WERI-Rb-1 (cell line): ENCODE data around the gene FKBP7.

Experiments
- DNase-seq: peaks from one replicate; pipeline ENCODE4 v3.0.0-alpha.2; 2020
- H3K27ac ChIP-seq: fragments of 250-450 bp; sonication (Bioruptor Pico); 2 replicates; pipeline ENCODE4 v1.5.1; 2020; ENCODE audit warnings: mild to moderate bottlenecking, moderate library complexity
- H3K27me3 ChIP-seq: fragments of 250-450 bp; sonication (Bioruptor Pico); 2 replicates; pipeline ENCODE4 v1.5.1; 2021; ENCODE audit warnings: mild to moderate bottlenecking, low read depth, moderate library complexity; ENCODE audit not compliant: insufficient read depth, severe bottlenecking
- H3K36me3 ChIP-seq: fragments of 250-450 bp; sonication (Bioruptor Pico); 2 replicates; pipeline ENCODE4 v1.5.1; 2020; ENCODE audit warnings: mild to moderate bottlenecking, moderate library complexity
- H3K4me3 ChIP-seq: 2 replicates; pipeline ENCODE4 v1.5.1; 2011; ENCODE audit warnings: low read depth, mild to moderate bottlenecking, control low read depth, low read length
- H3K9me3 ChIP-seq: fragments of 250-450 bp; sonication (Bioruptor Pico); 2 replicates; pipeline ENCODE4 v1.5.1; 2021; ENCODE audit warnings: mild to moderate bottlenecking, moderate library complexity; ENCODE audit not compliant: severe bottlenecking
- CTCF ChIP-seq: IDR thresholded peaks from 2 replicates; pipeline ENCODE4 v1.5.1; 2011; ENCODE audit warnings: low read depth, mild to moderate bottlenecking, control low read depth, inconsistent platforms, low read length

The FKBP7 gene

DNA sequence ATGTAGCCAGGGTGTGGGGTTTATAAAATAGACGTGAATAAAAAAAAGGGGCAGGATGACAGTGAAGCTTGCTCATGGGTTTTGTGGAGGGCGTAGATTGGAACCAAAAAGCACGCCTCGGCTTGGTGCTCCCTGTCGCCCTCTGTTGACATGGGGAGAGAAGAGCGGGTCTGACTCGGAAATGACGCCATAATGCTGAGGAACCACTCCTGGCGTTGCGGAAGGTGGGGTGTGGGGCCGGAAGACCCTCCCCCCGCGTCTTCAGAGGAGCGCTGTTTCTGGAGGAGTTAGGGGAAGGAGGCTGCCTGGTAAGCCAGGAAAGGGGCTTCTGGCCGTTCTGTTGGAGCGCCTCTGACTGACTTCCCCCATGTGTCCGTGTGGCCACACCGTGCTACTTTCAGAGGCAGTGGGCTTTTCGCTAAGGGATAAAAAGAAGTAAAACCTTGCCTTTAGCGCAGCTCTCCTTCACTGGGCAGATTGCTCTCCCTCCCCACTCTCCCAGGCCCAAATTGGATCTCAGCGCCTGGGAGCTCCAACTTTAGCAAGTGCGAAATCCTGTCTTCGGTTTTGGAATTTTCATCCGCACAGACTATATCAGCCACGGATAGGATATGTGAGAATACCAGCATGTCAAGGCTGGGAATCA lies 44.7 kb upstream of the FKBP7 start:
- DNase-seq = no peak
- Histone ChIP-seq H3K4me3 (no peak overlapping the region), H3K9me3 (no peaks in the 10 kb centered on the region), H3K27me3 (no peaks in the 10 kb centered on the region), H3K27ac (no peak overlapping the region), H3K36me3 (no peaks in the 10 kb centered on the region; the same call in none of the 2 replicates)
- TF ChIP-seq CTCF = peak; percentile 65

DNA sequence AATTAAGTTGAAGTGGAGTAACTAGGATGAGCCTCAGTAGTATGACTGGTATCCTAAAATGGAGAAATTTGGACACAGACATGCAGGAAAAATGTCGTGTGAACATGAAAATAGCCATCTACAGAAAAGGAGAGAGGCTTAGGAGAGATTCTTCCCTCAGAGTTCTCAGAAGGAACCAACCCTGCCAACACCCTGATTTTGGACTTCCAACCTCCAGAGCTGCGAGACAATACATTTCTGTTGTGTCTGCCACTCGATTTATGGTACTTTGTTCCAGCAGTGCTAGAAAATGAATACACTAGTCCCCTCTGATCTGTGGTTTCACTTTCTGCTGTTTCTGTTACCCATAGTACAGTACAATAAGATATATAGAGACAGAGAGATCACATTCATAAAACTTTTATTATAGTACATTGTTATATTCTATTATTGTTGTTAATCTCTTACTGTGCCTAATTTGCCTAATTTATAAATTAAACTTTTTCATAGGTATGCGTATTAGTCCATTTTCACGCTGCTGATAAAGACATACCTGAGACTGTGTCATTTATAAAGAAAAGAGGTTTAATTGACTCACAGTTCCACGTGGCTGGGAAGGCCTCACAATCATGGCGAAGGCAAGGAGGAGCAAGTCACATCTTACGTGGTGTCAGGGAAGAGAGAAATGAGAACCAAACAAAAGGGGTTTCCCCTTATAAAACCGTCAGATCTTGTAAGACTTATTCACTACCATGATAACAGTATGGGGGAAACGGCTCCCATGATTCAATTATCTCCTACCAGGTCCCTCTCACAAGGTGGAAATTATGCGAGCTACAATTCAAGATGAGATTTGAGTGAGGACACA lies 43.1 kb upstream of the FKBP7 start:
- Histone ChIP-seq H3K4me3 (no peak overlapping the region), H3K9me3 (no peaks in the 10 kb centered on the region), H3K27ac (no peak overlapping the region), H3K27me3 (no peaks in the 10 kb centered on the region), H3K36me3 (no peaks in the 10 kb centered on the region; the same call in none of the 2 replicates)
- no peak for DNase-seq
- TF ChIP-seq CTCF = no peak

DNA sequence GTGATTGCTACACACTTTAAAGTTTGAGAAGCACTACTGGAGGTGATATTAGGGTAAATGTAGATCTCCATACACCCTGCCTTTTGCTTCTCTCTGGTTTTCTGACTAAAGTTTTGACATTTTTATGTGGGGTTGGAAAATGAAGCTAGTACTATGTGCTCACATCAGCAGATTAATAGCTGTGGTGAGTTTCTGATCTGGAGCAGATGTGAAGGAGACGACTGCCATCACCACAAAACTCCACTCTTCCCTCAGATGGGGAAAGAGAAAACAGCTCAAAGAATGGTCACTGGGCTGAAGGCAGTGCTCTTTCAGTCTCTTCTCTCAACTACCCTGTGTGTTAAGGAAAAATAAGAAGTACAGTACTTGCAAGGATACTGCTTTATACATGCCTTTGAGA lies 39.1 kb upstream of the FKBP7 start:
- no peak for TF ChIP-seq CTCF
- Histone ChIP-seq H3K9me3 (no peaks in the 10 kb centered on the region), H3K27ac (no peak overlapping the region), H3K27me3 (no peaks in the 10 kb centered on the region), H3K4me3 (no peak overlapping the region), H3K36me3 (no peaks in the 10 kb centered on the region; the same call in none of the 2 replicates)
- no peak for DNase-seq

DNA sequence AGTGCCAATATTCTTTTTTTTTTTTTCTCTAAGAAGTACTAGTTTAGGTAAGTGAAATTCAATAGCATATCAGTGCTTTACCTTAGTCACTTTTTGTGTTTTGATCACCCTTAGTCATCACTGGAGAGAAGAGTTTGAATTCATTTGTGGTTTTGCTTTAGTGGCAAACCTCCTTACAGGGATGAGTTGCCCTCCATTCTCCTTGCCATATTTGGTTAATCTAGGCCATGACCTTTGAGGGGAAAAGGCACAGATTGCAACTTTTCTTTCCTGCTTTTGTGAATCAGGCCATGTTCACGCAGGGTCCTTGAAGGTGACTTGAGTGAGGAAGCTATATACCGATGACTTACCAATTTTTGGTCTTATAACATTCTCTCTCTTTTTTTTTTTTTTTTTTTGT lies 36.3 kb upstream of the FKBP7 start:
- Histone ChIP-seq H3K9me3 (no peaks in the 10 kb centered on the region), H3K27ac (no peak overlapping the region), H3K4me3 (no peak overlapping the region), H3K27me3 (no peaks in the 10 kb centered on the region), H3K36me3 (no peaks in the 10 kb centered on the region; the same call in none of the 2 replicates)
- no peak for TF ChIP-seq CTCF
- DNase-seq = no peak

DNA sequence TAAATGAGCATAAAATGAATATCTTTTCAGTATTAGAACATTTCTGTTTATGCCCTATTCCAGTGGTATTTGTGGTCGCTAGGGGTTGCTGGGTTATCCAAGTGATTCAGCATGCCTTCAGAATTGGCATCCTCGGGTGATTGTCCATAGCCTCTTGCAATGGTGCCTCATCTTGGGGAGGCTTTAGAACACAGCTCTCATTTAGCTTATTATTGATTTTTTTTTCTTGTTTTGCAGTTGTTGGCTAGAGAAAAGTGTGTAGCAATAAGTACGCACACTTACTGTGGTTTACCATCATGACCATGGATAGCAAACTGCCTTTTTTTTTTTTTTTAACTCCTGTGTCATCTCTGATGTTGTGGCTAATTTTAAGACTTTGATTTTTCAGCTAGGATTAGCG lies 35.5 kb upstream of the FKBP7 start:
- Histone ChIP-seq H3K4me3 (no peak overlapping the region), H3K9me3 (no peaks in the 10 kb centered on the region), H3K27ac (no peak overlapping the region), H3K27me3 (no peaks in the 10 kb centered on the region), H3K36me3 (no peaks in the 10 kb centered on the region; the same call in none of the 2 replicates)
- no peak for TF ChIP-seq CTCF
- no peak for DNase-seq
